HT1080 (cell line): ENCODE data around the gene FMN1. TPM values are rescaled to one million over a fixed set of nuclear protein-coding genes. Genes with fewer than 3 reads are reported as not detected.
A peak's percentile ranks its signal among the peaks of the same experiment; 100 is the strongest.
"Not testable (repeated sequence)": the region's sequence is repeated elsewhere in the genome, so short reads cannot be mapped to it uniquely, and the experiment has no call there.

Source experiments
- DNase-seq: peaks from one replicate; pipeline ENCODE4 v3.0.0-alpha.2; 2015; ENCODE audit warnings: low read depth
- total RNA-seq: library from RNA; depleted of rRNA; stranded (reverse); fragments of >200 nt; shearing (Covaris generic); gene quantifications from 2 replicates; pipeline ENCODE4 v1.2.3, GENCODE V29; 2014

The FMN1 gene
- total RNA-seq, 1 experiment from 2014 or later = 3.8 TPM

DNA sequence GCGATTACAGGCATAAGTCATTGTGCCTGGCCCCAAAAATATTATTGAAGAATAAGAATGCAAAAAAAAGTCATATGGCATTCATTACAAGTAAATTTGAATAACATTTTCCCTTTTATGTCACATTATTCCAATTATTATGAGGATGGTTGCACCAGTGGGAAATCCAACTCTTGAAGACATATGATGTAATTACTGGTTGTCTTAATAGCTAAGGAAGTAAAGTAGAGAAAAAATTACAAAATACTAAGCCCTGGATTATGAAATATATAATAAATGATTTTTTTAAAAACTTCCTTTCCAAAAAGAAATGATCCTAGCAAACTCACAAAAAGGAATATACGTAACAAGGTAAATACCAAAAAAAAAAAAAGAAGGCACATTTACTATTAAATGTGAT, 98.9 kb downstream of the FMN1 start:
- no peak for DNase-seq

DNA sequence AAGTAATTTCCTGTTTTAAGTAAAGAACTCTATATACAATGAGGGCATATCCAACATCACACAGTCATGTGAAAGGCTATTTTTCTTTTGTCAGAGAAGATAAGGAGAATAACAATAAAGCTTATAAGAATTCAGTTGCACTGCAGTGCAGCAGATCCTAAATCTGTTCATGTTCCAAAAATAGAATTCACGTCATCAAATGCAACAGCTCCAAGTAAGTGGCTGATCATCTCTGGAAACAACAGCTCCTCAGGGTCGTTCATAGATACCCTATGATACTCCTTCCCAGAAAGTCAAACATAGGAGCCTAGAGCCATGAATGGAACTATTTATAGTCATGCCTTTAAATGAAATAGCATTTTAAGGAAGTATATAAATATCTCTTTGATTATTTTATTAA, 100.2 kb downstream of the FMN1 start:
- DNase-seq = no peak

DNA sequence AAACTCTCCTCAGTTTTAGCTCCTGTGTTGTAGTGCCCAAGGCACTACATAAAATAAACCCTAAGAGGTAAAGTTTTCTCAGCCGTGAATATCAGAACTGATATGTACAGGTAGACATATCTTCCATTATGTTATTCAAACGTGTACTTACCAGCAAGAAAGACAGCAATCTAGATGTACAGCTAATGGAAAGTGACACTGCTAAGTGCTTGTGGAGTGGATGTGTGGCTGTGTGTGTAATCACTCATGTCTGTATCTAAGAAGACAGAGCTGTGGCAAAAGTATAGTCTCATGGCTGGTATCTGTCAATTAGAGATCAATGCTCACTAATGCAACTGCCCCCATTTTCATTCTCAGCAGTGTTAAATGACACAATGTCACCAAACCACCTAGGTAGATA, 101.3 kb downstream of the FMN1 start:
- no peak for DNase-seq

DNA sequence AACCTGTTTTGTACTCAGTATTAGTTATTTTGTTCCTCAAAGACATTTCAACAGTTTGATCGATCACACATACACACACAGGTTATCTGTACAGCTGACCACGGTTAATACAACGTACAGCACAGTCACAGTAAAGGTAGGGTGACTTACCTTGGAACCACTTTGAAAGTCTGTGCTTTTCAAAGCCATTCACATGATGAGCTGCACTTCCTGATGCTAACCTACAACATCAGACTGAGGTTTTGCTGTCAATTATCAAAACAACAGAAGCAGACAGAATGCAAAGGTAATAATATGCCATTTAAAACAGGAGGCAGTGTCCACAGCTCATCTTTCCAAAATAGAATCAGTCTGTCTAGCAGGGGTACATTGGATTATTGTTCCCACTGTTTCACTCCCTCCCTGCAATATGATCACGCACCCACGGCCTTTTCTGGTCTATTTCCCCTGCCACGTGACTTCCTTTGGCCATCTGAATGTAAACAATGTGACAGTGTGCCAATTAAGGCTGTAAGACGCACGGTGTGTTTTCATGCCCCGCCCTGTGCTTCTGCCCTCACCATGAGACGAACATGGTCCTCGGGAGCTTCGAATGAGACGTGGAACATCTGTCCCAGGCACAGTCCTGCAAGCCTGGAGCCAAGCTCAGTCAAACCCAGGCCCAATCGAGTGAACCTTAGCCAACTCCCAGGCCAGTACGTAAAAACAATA, 102.4 kb downstream of the FMN1 start:
- no peak for DNase-seq

DNA sequence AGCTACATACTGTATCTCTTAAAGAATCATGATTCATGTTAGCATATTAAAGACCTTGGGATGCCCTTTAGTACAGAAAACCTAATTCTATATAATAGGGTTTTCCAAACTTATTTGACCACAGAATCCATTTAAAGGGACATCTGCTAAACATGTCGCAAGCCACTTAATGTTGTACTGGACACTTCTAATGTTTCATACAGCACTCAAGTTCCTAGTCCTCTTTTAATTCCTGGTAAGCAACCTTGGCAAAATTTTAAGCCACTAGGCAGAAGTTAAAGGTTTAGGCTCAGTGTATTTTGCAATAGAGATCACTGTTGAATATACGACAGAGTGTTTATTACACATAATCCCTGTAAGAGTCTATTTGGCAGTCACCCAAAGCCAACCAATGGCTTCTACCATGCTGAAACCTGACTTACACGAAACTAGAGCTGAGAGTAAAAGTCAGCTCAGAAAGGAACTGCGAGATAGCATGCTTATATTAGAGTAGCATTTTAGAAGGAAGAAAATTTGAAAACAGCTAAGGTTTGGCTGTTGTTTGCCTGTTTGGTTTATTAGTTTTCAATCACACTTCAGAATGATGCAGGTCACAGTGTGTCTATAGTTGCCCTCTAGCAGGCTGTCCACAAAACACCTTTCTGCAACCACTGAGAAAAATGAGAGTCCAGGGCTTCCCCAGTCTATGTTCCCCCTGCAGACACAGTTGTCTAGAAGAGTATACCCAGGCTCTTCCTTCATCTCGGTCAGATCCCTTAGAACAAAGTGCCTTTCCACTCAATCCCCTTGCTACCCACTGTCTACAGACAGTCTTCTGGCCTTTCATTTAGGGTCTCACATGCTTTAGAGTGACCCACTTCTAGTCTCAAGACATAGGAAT, 104.4 kb downstream of the FMN1 start:
- peak; percentile 39 for DNase-seq

DNA sequence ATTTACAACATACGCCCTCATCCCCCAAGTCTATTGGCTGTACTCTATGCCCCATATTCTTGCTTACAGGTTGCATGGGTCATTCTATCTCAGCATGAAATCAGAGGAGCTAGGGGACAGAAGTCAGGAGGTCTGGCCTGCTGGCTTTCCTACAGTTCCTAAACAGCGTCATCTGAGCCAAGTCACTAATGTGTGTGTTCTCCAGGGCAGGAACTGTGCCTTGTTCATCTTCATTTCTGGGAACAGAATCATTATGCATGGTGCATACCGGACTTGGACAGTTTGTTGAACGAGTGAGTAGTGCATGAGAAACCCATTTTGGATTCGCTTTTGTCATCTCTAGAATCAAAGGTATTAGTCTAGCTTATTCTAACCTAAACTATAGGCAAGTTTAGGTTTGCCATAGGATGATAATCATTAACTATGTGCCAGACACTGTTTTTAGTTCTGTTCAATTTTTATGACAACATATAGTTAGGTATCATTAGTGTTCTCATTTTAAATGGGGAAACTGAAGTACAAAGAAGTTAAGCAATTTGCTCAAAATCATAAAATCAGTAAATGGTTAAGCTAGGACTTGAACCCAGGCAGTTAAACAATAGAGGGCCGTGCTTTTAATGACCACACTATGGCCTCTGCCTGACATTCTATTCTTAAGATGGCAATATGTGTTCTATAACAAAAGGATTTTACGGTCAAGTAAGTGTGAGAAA, 105.2 kb downstream of the FMN1 start:
- DNase-seq = no peak

DNA sequence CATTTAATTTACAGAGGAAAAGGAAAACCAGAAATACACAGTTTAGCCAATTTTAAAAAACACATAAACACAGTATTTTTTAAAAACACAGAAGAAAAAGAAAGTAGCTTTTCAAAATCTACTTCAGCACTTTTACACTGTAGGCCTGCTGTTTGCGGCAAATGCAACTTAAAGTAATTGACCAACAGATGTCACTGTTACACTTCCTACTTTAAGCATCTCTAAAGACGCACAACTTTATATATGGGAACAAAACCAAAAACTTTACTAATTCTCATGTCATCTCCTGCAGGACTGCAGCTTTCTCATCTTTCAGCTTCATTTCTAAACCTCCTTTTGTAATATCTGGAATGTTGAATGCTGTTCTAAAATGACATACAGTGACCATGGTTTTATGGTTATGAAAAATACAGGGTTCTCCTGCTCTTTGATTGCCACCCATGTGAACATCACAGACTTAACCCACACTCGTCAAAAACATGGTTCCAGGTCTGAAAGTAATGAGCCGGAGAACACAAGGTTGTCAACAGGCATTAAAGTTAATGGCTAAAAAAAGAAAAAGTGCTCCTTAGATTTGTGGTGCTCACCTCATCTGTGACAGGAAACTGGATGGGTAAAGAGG, 107.9 kb downstream of the FMN1 start:
- DNase-seq = peak; percentile 65

DNA sequence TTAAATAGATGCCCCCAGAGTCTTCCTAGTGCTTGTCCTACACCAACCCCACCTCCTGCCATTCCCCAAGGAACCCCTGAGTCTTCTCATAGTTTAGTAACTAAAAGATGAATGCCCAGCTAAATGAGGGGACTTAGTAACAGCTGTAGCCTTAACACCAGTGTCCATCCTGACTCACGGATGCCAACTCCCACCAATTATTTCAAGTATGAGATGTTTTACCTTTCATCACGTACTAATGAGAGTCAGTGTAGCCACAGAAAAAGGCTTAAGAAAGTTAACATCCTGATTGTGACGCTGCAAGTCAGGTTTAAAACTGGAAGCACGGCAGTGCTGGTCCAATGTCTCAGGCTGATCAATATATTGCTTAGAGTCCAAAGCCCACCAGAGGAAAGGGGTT, 109.9 kb downstream of the FMN1 start:
- no peak for DNase-seq

DNA sequence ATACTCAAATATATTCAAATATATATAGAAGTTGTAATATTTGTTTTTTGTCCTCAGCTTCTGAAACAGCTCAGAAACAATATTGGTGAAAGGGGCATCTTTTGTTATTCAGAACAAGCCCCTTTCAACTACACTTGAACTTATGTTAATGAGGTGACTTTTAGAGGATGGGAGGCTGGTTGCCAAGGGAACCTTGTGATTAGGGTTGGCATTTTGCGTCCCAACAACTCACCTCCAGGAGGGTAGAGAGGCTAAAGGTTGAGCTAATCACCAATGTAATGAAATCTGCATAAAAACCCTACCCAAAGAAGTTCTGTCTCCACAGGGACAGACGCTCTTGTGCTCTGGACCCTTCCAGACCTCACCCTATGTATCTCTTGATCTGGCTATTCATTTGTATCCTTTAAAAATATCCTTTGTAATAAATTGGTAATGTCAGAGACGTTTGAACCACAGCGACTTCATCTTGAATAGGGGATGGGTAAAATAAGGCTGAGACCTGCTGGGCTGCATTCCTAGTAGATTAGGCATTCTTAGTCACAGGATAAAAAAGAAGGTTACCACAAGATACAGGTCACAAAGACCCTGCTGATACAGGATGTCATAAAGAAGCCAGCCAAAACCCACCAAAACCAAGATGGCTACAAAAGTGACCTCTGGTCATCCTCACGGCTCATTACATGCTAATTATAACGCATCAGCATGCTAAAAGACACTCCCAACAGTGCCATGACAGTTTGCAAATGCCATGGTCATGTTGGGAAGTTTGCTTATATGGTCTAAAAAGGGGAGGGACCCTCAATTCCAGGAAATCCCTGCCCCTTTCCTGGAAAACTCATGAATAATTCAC, 111.1 kb downstream of the FMN1 start:
- DNase-seq = peak; percentile 86

DNA sequence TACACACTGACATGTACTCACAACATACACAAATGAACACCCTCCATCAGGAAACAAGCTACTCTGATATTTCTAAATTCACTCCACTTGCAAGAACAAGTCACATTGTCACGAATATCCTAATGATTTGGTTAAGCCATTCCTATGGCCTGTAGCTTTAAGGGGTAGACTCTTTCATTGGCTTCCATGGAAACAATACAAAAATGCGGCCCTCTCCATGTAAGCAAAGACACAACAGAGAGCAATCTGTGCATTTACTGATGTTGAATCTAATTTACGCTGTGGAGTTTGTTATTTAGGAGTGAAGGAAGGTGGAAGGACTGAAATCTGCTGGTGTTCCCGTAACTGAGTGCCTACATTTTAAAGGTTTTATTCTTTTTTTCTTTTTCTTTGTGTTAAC, 114.5 kb downstream of the FMN1 start:
- no peak for DNase-seq

DNA sequence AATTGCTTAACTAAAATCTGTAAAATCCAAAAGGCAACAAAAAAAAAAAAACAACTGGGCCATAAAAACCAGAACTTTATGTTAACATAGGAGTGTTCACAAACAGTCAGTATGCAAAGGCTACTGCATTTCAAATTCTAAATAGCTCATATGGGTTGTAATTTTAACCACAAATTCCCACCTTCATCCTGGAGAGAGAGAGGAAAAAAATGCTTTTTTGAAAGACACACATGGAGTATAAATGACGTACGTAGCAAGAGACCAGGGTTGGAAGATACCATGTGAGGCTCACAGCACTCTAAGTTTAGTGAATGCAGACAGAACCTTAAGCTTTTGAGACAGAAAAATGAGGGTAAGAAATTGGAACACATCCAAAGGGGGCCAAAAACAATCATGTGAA, 115.9 kb downstream of the FMN1 start:
- DNase-seq = no peak

DNA sequence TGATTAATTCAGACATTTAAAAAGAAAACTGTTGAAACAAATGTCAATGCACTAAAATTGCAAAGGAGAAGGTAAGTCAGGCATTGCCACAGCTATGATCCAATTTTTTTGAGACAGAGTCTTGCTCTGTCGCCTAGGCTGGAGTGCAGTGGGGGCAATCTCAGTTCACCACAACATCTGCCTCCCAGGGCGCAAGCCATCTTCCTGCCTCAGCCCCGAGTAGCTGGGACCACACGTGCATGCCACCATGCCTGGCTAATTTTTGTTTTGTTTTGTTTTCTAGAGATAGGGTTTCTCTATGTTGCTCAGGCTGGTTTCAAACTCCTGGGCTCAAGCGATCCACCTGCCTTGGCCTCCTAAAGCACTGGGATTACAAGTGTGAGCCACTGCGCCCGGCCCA, 117.6 kb downstream of the FMN1 start:
- no peak for DNase-seq

DNA sequence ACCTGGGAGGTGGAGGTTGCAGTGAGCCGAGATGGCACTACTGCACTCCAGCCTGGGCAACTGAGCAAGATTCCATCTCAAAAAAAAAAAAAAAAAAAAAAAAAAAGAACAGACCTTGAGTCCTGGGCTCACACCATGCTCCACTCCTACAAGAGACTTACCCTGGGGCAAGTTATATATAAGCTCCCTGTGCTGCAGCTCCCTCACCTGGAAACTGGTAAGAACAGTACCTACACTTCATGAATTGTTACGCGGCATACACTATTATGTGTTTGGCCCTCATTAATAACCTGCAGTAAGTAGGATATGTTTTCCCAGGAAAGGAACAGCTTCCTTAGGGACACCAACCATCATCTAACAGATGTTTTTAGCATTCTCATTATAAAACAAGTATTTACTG, 119.6 kb downstream of the FMN1 start:
- no peak for DNase-seq

DNA sequence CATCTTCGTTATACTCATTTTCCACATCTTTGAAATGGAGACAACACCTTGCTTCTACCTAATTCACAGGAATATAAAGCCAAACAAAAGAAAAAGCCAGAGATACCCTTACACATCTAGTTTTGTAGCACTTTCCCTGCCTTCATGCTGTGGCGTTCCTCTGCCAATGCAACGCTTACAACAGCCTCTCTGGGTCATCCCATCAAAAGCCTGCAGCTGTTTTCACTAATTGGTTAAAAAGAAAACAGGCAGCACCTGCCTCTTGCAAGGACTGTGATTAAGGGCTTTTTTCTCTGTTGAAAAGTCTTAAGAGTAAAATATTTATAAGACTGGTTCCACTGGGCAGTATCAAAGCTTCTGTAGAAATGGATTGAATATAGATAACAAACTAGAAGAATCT, 120.3 kb downstream of the FMN1 start:
- DNase-seq = no peak

DNA sequence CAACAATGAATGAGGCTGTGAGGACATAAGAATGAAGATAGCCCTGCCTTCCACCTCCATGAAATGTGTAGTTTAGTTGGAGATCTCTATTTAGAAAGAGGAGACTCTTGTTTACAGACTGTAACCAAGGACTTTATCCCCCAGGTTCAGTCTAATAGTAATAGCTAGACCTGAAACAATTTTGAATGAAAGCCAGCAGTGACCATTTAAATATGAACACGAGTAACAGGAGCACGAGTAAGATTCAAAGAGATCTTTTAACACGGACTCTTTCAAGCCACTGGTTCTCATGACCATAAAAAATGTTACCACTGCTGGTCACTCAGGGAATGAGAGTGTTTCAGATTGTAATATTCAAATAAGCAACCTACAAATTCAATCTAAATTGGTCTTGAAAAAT, 123.1 kb downstream of the FMN1 start:
- DNase-seq = no peak

DNA sequence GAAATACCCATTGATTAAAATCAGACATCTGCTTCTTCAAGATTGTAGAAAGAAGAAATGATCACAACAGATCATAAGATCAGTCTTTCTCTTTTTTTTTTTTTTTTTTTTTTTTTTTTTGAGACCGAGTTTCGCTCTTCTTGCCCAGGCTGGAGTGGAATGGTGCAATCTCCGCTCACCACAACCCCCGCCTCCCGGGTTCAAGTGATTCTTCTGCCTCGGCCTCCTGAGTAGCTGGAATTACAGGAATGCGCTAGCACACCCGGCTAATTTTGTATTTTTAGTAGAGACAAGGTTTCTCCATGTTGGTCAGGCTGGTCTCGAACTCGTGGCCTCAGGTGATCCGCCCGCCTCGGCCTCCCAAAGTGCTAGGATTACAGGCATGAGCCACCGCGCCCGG, 124.6 kb downstream of the FMN1 start:
- not testable (repeated sequence) for DNase-seq

DNA sequence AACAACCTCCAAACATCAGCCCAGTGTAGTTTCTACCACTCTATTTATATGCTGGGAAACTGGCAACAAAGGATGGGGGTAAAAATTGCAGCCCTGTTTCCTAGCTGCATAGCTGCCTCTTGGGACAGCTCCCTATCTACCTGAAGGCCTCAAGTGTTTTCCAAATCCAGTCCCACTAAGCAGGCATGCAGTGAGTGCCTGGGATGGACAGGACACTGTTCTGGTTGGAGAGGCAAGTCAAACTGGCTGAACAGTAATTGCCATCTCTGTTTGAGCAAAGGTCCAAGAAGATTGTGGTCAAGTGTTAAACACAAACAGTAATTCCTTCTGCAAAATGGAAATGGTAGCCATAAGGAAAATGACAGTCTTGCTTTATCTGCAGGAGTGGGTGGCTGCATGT, 125.4 kb downstream of the FMN1 start:
- DNase-seq = no peak

DNA sequence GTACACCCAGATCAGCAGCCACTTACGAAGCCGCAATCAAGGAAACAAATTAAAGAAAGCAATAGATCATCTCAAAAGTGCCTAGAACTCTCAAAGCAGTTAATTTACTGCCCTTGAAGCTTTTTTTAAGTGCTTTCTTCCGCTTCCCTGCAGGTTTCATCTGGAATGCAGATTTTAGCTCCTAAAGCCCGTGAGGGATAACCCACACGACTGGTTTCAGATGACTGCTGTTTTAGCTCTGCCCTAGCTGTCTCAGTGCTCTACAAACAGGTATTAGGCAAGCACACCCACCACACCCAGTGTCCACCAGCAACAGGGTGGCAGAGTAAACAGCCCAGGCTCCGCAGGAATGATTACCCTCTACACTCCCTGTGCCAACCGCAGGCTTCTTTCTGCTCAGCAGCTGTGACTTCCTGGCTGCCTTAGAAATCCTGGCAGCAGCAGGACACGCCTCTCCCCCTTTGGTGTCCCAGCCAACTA, 126.0 kb downstream of the FMN1 start:
- peak; percentile 71 for DNase-seq

DNA sequence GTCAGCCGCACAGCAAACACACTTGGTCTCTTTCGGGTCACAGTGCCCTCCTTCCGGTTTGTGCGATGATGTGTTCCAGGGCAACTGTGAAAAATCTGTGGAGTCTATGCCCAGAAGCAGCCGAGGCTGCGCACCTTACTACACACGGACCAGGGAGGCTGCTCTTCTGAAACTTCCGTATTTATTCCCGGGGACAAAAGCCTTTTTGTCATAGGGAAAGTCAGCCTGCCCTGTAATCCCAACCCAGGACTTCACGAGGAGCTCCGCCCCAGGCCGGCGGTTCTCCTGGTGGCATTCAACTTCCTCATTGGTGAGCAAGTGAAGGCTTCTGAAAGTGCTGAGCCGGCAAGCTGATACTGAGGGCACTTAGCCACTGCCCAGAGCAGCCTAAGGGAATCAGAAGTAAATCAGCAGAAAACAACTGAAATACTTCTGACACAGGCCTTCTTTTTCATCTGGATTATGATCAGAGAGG, 126.5 kb downstream of the FMN1 start:
- DNase-seq = peak; percentile 68

DNA sequence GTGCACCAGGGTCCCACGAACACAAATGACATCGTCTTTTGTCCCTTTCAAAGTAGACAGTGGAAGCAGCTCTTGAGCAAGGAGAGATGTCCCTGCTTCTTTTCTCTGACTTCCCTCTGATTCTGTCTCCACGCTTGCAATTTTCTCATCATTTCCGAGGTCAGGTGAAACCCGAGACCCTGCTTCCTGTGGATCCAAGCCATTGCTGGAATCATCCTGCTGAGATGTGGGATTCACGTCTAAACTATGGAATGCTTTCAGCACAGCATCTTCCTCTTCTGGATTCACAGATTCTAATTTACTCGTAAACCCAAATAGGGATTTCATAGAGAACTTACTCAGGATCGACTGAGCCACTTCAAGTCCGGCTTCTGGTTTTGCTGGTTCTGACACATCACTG, 127.1 kb downstream of the FMN1 start:
- peak; percentile 78 for DNase-seq

DNA sequence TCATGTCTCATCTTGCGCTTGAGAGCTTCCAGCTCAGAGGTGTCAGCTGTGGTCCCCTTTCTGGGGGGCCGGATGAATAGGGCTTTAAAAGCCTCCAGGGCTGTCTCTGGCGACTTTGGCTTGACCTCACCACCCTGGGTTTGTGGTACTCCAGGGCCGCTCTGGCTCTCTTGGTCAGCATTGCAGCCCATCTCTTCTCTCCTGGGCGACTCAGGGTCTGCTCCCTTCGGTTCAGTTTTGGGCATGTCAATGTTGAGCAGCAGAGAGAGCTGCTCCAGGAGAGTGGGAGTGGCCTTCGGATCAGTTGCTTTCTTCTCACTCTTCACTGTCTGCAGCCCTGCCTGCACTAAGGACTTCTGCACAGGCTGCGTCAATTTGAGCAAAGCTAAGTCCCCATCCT, 127.9 kb downstream of the FMN1 start:
- DNase-seq = no peak
